ENCODE measurements around the gene TBC1D10B.

DNA sequence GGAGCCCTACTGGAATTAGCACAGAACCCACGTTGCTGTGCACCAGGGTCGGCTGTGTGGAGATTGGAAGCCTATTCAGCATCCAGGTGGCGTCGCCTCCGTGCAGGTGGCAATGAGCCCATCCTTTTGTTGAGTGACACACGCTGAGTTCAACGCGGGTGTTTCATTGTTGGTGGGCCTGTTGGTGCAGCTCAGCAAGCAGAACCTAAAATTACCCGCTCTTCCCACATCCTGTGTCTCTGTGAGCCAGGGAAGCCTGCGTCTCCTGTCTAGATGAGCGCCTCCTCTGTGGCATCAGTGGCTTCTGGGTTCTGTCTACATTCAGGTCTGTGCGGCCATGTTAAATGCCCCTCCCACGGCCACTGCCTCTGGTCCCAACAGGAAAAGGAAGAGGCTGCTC, 29.7 kb downstream of the TBC1D10B start:
- TF ChIP-seq, protein P1, sequence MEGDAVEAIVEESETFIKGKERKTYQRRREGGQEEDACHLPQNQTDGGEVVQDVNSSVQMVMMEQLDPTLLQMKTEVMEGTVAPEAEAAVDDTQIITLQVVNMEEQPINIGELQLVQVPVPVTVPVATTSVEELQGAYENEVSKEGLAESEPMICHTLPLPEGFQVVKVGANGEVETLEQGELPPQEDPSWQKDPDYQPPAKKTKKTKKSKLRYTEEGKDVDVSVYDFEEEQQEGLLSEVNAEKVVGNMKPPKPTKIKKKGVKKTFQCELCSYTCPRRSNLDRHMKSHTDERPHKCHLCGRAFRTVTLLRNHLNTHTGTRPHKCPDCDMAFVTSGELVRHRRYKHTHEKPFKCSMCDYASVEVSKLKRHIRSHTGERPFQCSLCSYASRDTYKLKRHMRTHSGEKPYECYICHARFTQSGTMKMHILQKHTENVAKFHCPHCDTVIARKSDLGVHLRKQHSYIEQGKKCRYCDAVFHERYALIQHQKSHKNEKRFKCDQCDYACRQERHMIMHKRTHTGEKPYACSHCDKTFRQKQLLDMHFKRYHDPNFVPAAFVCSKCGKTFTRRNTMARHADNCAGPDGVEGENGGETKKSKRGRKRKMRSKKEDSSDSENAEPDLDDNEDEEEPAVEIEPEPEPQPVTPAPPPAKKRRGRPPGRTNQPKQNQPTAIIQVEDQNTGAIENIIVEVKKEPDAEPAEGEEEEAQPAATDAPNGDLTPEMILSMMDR (IDR thresholded peaks at IDR 0.05): no peak
- TF ChIP-seq POLR2A (IDR thresholded peaks at IDR 0.05) (no peak), EP300 (IDR thresholded peaks at IDR 0.05) (no peak)

Data from ovary (tissue), 3 donors.